Measurements from ENCODE around the gene GRWD1. TPM values are rescaled to one million over a fixed set of nuclear protein-coding genes. Genes with fewer than 3 reads are reported as not detected.
A peak's percentile ranks its signal among the peaks of the same experiment; 100 is the strongest.

The GRWD1 gene
- polyA plus RNA-seq, 4 donors = 5.6 to 19.5 (median 12.8) TPM

GRCh38 chr19:48476176-48476575, 30.4 kb downstream of the GRWD1 start:
- no peaks in the 10 kb centered on the region for H3K27me3 ChIP-seq (ENCODE audit: control insufficient read depth in 3 of 3, insufficient read depth in 3 of 3, low read length in 3 of 3)
- peaks cover 8 to 96% (median 30%) of the 10 kb centered on the region in 3 donors for H3K36me3 ChIP-seq (ENCODE audit: control insufficient read depth in 3 of 3, insufficient read depth in 2 of 3, low read depth in 1 of 3, low read length in 3 of 3)
- no peak overlapping the region for H3K27ac ChIP-seq (ENCODE audit: low read depth in 1 of 3, low read length in 2 of 3)
- H3K4me1 ChIP-seq (ENCODE audit: control insufficient read depth in 3 of 3, insufficient read depth in 2 of 3, low read depth in 1 of 3, low read length in 2 of 3) = peaks cover 0 to 4% (median 0%) of the 10 kb centered on the region in 3 donors
- DNase-seq = no peak
- no peaks in the 10 kb centered on the region for H3K9me3 ChIP-seq (ENCODE audit: control insufficient read depth in 2 of 2, insufficient read depth in 1 of 2, low read depth in 1 of 2, low read length in 1 of 2)
- no peak overlapping the region for H3K4me3 ChIP-seq (ENCODE audit: low read depth in 1 of 3, low read length in 3 of 3)
- FAIRE-seq = no peak
- WGBS, 3 donors = 89 to 92% (median 91%) methylated on average over 9 of the region's 9 CpGs

- Histone ChIP-seq H3K27ac (ENCODE audit: low read depth in 1 of 3, low read length in 2 of 3) (no peak overlapping the region), H3K36me3 (ENCODE audit: control insufficient read depth in 3 of 3, insufficient read depth in 2 of 3, low read depth in 1 of 3, low read length in 3 of 3) (peaks cover 8 to 88% (median 27%) of the 10 kb centered on the region in 3 donors), H3K27me3 (ENCODE audit: control insufficient read depth in 3 of 3, insufficient read depth in 3 of 3, low read length in 3 of 3) (no peaks in the 10 kb centered on the region), H3K9me3 (ENCODE audit: control insufficient read depth in 2 of 2, insufficient read depth in 1 of 2, low read depth in 1 of 2, low read length in 1 of 2) (no peaks in the 10 kb centered on the region), H3K4me1 (ENCODE audit: control insufficient read depth in 3 of 3, insufficient read depth in 2 of 3, low read depth in 1 of 3, low read length in 2 of 3) (peaks cover 0 to 5% (median 0%) of the 10 kb centered on the region in 3 donors), H3K4me3 (ENCODE audit: low read depth in 1 of 3, low read length in 3 of 3) (no peak overlapping the region)
- DNase-seq = no peak
- 72 to 81% (median 77%) methylated on average over 8 to 10 of the region's 10 CpGs for WGBS, 3 donors
- FAIRE-seq = no peak
Measured at GRCh38 chr19:48477067-48477685, 31.4 kb downstream of the GRWD1 start.

- no peaks in the 10 kb centered on the region for H3K9me3 ChIP-seq (ENCODE audit: control insufficient read depth in 2 of 2, insufficient read depth in 1 of 2, low read depth in 1 of 2, low read length in 1 of 2)
- FAIRE-seq = no peak
- H3K27me3 ChIP-seq (ENCODE audit: control insufficient read depth in 3 of 3, insufficient read depth in 3 of 3, low read length in 3 of 3) = no peaks in the 10 kb centered on the region
- no peak overlapping the region for H3K27ac ChIP-seq (ENCODE audit: low read depth in 1 of 3, low read length in 2 of 3)
- peaks cover 8 to 82% (median 22%) of the 10 kb centered on the region in 3 donors for H3K36me3 ChIP-seq (ENCODE audit: control insufficient read depth in 3 of 3, insufficient read depth in 2 of 3, low read depth in 1 of 3, low read length in 3 of 3)
- peaks cover 0 to 5% (median 0%) of the 10 kb centered on the region in 3 donors for H3K4me1 ChIP-seq (ENCODE audit: control insufficient read depth in 3 of 3, insufficient read depth in 2 of 3, low read depth in 1 of 3, low read length in 2 of 3)
- WGBS, 3 donors = 84 to 91% (median 87%) methylated on average over 20 to 22 of the region's 22 CpGs
- DNase-seq = no peak
- no peak overlapping the region for H3K4me3 ChIP-seq (ENCODE audit: low read depth in 1 of 3, low read length in 3 of 3)
Measured at GRCh38 chr19:48477698-48478338, 32.0 kb downstream of the GRWD1 start.

GRCh38 chr19:48478339-48479256, 32.8 kb downstream of the GRWD1 start:
- peaks cover 8 to 74% (median 17%) of the 10 kb centered on the region in 3 donors for H3K36me3 ChIP-seq (ENCODE audit: control insufficient read depth in 3 of 3, insufficient read depth in 2 of 3, low read depth in 1 of 3, low read length in 3 of 3)
- no peak overlapping the region for H3K27ac ChIP-seq (ENCODE audit: low read depth in 1 of 3, low read length in 2 of 3)
- DNase-seq (no peak), FAIRE-seq (no peak)
- 82 to 89% (median 87%) methylated on average over 22 to 29 of the region's 29 CpGs for WGBS, 3 donors
- peaks cover 0 to 5% (median 0%) of the 10 kb centered on the region in 3 donors for H3K4me1 ChIP-seq (ENCODE audit: control insufficient read depth in 3 of 3, insufficient read depth in 2 of 3, low read depth in 1 of 3, low read length in 2 of 3)
- H3K27me3 ChIP-seq (ENCODE audit: control insufficient read depth in 3 of 3, insufficient read depth in 3 of 3, low read length in 3 of 3) = no peaks in the 10 kb centered on the region
- no peaks in the 10 kb centered on the region for H3K9me3 ChIP-seq (ENCODE audit: control insufficient read depth in 2 of 2, insufficient read depth in 1 of 2, low read depth in 1 of 2, low read length in 1 of 2)
- H3K4me3 ChIP-seq (ENCODE audit: low read depth in 1 of 3, low read length in 3 of 3) = no peak overlapping the region

GRCh38 chr19:48479686-48480085, 33.9 kb downstream of the GRWD1 start:
- FAIRE-seq (no peak), DNase-seq (no peak)
- no peaks in the 10 kb centered on the region for H3K27me3 ChIP-seq (ENCODE audit: control insufficient read depth in 3 of 3, insufficient read depth in 3 of 3, low read length in 3 of 3)
- no peaks in the 10 kb centered on the region for H3K9me3 ChIP-seq (ENCODE audit: control insufficient read depth in 2 of 2, insufficient read depth in 1 of 2, low read depth in 1 of 2, low read length in 1 of 2)
- H3K36me3 ChIP-seq (ENCODE audit: control insufficient read depth in 3 of 3, insufficient read depth in 2 of 3, low read depth in 1 of 3, low read length in 3 of 3) = peaks cover 5 to 63% (median 14%) of the 10 kb centered on the region in 3 donors
- no peak overlapping the region for H3K4me3 ChIP-seq (ENCODE audit: low read depth in 1 of 3, low read length in 3 of 3)
- H3K4me1 ChIP-seq (ENCODE audit: control insufficient read depth in 3 of 3, insufficient read depth in 2 of 3, low read depth in 1 of 3, low read length in 2 of 3) = peaks cover 0 to 5% (median 0%) of the 10 kb centered on the region in 3 donors
- peak overlapping the region in 1 of 3 donors; percentile 63 for H3K27ac ChIP-seq (ENCODE audit: low read depth in 1 of 3, low read length in 2 of 3)
- 73 to 81% (median 77%) methylated on average over 6 to 7 of the region's 7 CpGs for WGBS, 3 donors

- peak overlapping the region; percentile 20 to 48 (median 44) for H3K4me3 ChIP-seq (ENCODE audit: low read depth in 1 of 3, low read length in 3 of 3)
- H3K27me3 ChIP-seq (ENCODE audit: control insufficient read depth in 3 of 3, insufficient read depth in 3 of 3, low read length in 3 of 3) = no peaks in the 10 kb centered on the region
- FAIRE-seq (no peak), DNase-seq (peak in 1 of 2 donors; percentile 53)
- H3K27ac ChIP-seq (ENCODE audit: low read depth in 1 of 3, low read length in 2 of 3) = peak overlapping the region; percentile 47 to 63 (median 59)
- H3K4me1 ChIP-seq (ENCODE audit: control insufficient read depth in 3 of 3, insufficient read depth in 2 of 3, low read depth in 1 of 3, low read length in 2 of 3) = peaks cover 0 to 5% (median 0%) of the 10 kb centered on the region in 3 donors
- H3K36me3 ChIP-seq (ENCODE audit: control insufficient read depth in 3 of 3, insufficient read depth in 2 of 3, low read depth in 1 of 3, low read length in 3 of 3) = peaks cover 5 to 59% (median 9%) of the 10 kb centered on the region in 3 donors
- no peaks in the 10 kb centered on the region for H3K9me3 ChIP-seq (ENCODE audit: control insufficient read depth in 2 of 2, insufficient read depth in 1 of 2, low read depth in 1 of 2, low read length in 1 of 2)
- WGBS, 3 donors = 16 to 32% (median 28%) methylated on average over 32 of the region's 32 CpGs
Measured at GRCh38 chr19:48480183-48480557, 34.4 kb downstream of the GRWD1 start.

GRCh38 chr19:48480558-48481500, 35.0 kb downstream of the GRWD1 start:
- Histone ChIP-seq H3K4me3 (ENCODE audit: low read depth in 1 of 3, low read length in 3 of 3) (peak overlapping the region; percentile 20 to 48 (median 44)), H3K9me3 (ENCODE audit: control insufficient read depth in 2 of 2, insufficient read depth in 1 of 2, low read depth in 1 of 2, low read length in 1 of 2) (no peaks in the 10 kb centered on the region), H3K27ac (ENCODE audit: low read depth in 1 of 3, low read length in 2 of 3) (peak overlapping the region; percentile 47 to 63 (median 59)), H3K36me3 (ENCODE audit: control insufficient read depth in 3 of 3, insufficient read depth in 2 of 3, low read depth in 1 of 3, low read length in 3 of 3) (peaks cover 5 to 57% (median 7%) of the 10 kb centered on the region in 3 donors), H3K4me1 (ENCODE audit: control insufficient read depth in 3 of 3, insufficient read depth in 2 of 3, low read depth in 1 of 3, low read length in 2 of 3) (peaks cover 0 to 5% (median 0%) of the 10 kb centered on the region in 3 donors), H3K27me3 (ENCODE audit: control insufficient read depth in 3 of 3, insufficient read depth in 3 of 3, low read length in 3 of 3) (no peaks in the 10 kb centered on the region)
- 13 to 30% (median 21%) methylated on average over 52 of the region's 52 CpGs for WGBS, 3 donors
- DNase-seq (peak in 1 of 2 donors; percentile 62), FAIRE-seq (no peak)

Data from small intestine (tissue), 7 donors.